Panc1 (cell line): ENCODE measurements around the gene PTTG1IP.

Source experiments
- CTCF ChIP-seq: fragments of 450-650 bp; IDR thresholded peaks from 2 replicates; pipeline ENCODE4 v1.5.1; 2017; ENCODE audit warnings: mild to moderate bottlenecking
- POLR2AphosphoS5 ChIP-seq: IDR thresholded peaks from 2 replicates; pipeline ENCODE4 v1.6.1; 2012; ENCODE audit warnings: mild to moderate bottlenecking, low read depth, low read length, moderate library complexity
- REST ChIP-seq, 2 experiments: IDR thresholded peaks; 2 replicates each; pipeline ENCODE4 v1.6.1; 2011 to 2012; ENCODE audit warnings: low read depth in 2 of 2, control low read depth in 1 of 2, low read length in 1 of 2, mild to moderate bottlenecking in 1 of 2, moderate library complexity in 1 of 2; ENCODE audit not compliant: insufficient read depth in 1 of 2
- SIN3A ChIP-seq: IDR thresholded peaks from 2 replicates; pipeline ENCODE4 v1.6.1; 2012; ENCODE audit warnings: low read depth, mild to moderate bottlenecking, low read length, moderate library complexity, borderline replicate concordance; ENCODE audit not compliant: insufficient read depth

- no peak for TF ChIP-seq POLR2AphosphoS5
- no peak for TF ChIP-seq SIN3A
- no peak for TF ChIP-seq CTCF
- TF ChIP-seq REST (IDR thresholded peaks at IDR 0.05; ENCODE audit: insufficient read depth in 1 of 2, low read depth in 2 of 2, low read length in 1 of 2), result no peak
Observed at GRCh38 chr21:44831227-44831860, 42.1 kb downstream of the PTTG1IP start.
